ENCODE results near the gene S100A5.

DNA sequence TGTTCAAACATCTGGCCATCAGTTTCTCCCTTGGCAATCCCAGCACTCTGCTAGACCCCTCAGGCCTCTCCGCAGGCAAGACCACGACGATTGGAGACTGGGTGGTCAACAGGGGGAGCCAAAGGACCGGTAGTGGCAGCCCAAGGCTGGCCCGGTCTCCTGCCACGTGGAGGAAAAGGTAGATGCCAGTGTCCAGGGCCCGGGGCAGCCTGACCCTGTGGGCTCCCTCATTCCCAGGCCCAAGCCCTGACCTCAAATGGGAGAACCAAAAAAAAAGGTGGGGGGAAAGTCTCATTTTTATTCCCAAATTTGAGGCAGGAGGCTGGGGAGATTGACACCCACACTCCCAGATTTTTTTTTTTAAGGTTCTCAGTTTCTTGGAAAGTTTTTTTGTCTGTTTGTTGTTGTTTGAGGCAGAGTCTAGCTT lies 29.7 kb downstream of the S100A5 start:
- TF ChIP-seq POLR2AphosphoS5 (IDR thresholded peaks at IDR 0.05; ENCODE audit: control insufficient read depth, insufficient read depth, low read depth, low read length) (no peak), POLR2A (conservative IDR thresholded peaks at IDR 0.05) (no peak), USF2 (CRISPR knock-in tag; IDR thresholded peaks at IDR 0.05) (peak; percentile 50), CREB1 (IDR thresholded peaks at IDR 0.05) (no peak), CREB1 (CRISPR knock-in tag; IDR thresholded peaks at IDR 0.05) (peak; percentile 61; the same call in 1 of the 2 replicates), E2F4 (CRISPR knock-in tag; IDR thresholded peaks at IDR 0.05; ENCODE audit: low read depth) (no peak), ZNF696 (CRISPR knock-in tag; conservative IDR thresholded peaks at IDR 0.05) (no peak), CTCF (IDR thresholded peaks at IDR 0.05 in 2 of 3, conservative IDR thresholded peaks at IDR 0.05 in 1 of 3; ENCODE audit: insufficient read depth in 2 of 3, low read depth in 1 of 3, low read length in 3 of 3) (peak; percentile 95 to 96 (median 95)), ELF4 (CRISPR knock-in tag; IDR thresholded peaks at IDR 0.05) (no peak)
- TF ChIP-seq, protein P1, sequence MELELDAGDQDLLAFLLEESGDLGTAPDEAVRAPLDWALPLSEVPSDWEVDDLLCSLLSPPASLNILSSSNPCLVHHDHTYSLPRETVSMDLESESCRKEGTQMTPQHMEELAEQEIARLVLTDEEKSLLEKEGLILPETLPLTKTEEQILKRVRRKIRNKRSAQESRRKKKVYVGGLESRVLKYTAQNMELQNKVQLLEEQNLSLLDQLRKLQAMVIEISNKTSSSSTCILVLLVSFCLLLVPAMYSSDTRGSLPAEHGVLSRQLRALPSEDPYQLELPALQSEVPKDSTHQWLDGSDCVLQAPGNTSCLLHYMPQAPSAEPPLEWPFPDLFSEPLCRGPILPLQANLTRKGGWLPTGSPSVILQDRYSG (tag; conservative IDR thresholded peaks at IDR 0.05; ENCODE audit: low read depth) = no peak

Measured in K562 (cell line).